Stimulated activated effector memory CD8-positive, alpha-beta T cell treated with anti-CD3 and anti-CD28 coated beads, Interleukin-12 subunit alpha, Interleukin-12 subunit beta, amount 100 ng/mL, for 72 hours (primary cell): ENCODE results near the gene NFASC.

Source experiments
- ATAC-seq: fragments of 150-1000 bp; cut with Tn5 transposase; 2 replicates; pipeline ENCODE4 v1.10.0; 2021
- DNase-seq, 2 donors: peaks; one replicate each; pipeline ENCODE4 v3.0.0; 2021 to 2022; ENCODE audit warnings: low spot score in 2 of 2
- H3K27ac Mint-ChIP-seq: one replicate; pipeline ENCODE4 v1.8.0; 2022; ENCODE audit warnings: mild to moderate bottlenecking, mixed read lengths
- H3K36me3 Mint-ChIP-seq: one replicate; pipeline ENCODE4 v1.8.0; 2022; ENCODE audit warnings: mild to moderate bottlenecking, mixed read lengths
- H3K4me1 Mint-ChIP-seq: one replicate; pipeline ENCODE4 v1.8.0; 2022; ENCODE audit warnings: mixed read lengths
- H3K4me3 Mint-ChIP-seq: one replicate; pipeline ENCODE4 v1.8.0; 2022; ENCODE audit warnings: mild to moderate bottlenecking, mixed read lengths
- H3K9me3 Mint-ChIP-seq: one replicate; pipeline ENCODE4 v1.8.0; 2022; ENCODE audit warnings: mixed read lengths

NFASC gene

DNA sequence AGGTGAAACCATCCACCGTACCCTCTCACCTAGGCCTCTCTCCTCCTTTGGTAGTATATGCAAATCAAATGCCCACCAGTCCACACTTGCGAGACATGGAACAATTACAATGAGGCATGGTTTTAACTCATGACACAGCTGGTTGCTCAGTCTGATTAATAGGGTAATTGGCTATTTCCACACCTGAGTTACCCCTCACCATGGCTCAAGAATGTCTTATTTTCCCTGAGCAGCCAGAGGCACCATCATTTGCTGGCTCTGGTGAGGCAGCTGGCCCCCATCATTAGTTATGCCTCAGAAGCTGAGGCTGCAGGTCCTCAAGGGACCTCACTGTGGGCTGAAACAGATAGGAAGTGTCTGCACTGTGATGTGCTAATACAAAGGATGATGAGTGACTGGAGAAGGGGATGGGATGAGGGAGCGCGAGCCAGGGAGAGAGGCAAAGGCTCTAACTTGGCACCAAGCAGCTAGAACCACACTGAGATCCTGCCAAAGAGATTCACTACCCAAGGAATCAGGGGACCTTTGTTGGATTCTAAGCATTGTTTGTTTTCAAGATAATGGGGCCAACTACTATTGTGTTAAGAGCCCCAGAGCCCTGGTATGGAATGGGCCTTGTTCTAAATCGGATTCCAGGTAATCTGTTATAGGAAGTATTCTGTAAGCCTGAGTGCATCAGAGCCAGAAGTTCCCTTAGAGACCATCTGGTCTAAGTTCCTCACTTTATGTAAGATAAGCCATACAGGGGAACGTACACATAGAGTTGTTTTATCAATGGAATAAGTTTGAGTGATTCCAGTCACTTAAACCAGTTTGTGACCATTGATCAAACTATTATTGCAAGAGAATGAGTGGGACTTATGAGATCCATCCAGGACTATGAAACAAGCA lies 92.3 kb downstream of the NFASC start:
- Mint-ChIP-seq H3K4me1 (no peaks in the 10 kb centered on the region), H3K9me3 (no peaks in the 10 kb centered on the region), H3K36me3 (no peaks in the 10 kb centered on the region), H3K27ac (no peak overlapping the region), H3K4me3 (no peak overlapping the region)
- DNase-seq, result no peak
- no peak for ATAC-seq

DNA sequence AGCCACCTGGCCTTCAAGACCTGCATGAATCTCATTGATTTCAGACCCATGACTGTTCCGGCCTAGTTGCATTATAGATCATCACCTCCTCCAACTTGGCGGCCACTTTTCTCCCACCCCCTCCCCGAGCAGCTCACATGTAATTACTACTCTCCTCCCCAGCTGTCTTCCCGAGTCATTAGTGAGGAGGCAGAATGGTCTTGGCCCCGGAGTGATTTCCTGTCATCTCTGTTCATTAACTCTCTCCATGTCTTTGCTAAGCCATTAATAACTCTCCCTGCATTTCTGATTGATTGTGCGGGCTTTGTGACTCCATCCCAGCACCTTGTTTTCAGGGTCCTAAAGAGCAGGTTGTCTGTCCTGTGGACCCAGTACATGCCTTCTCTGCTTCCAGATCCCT lies 96.8 kb downstream of the NFASC start:
- DNase-seq (no peak), ATAC-seq (no peak)
- Mint-ChIP-seq H3K36me3 (no peaks in the 10 kb centered on the region), H3K4me3 (no peak overlapping the region), H3K9me3 (no peaks in the 10 kb centered on the region), H3K4me1 (no peaks in the 10 kb centered on the region), H3K27ac (no peak overlapping the region)

DNA sequence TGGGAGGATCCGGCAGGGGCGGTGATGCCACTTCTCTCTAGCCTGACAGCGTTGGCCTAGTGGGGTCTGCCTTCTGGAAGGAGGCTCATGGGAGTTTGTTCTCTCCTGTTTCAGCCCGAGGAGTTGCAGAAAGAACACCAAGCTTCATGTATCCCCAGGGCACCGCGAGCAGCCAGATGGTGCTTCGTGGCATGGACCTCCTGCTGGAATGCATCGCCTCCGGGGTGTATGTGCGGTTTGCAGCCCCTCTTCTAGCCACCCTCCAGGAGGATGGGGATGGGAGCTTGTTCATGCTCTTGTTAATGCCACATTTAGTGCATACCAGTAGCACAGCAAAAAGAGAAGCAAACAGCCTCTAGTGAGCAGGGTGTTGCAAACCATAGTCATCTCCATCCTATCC lies 97.5 kb downstream of the NFASC start:
- Mint-ChIP-seq H3K4me3 (no peak overlapping the region), H3K36me3 (no peaks in the 10 kb centered on the region), H3K9me3 (no peaks in the 10 kb centered on the region), H3K27ac (no peak overlapping the region), H3K4me1 (no peaks in the 10 kb centered on the region)
- no peak for DNase-seq
- ATAC-seq, result no peak

DNA sequence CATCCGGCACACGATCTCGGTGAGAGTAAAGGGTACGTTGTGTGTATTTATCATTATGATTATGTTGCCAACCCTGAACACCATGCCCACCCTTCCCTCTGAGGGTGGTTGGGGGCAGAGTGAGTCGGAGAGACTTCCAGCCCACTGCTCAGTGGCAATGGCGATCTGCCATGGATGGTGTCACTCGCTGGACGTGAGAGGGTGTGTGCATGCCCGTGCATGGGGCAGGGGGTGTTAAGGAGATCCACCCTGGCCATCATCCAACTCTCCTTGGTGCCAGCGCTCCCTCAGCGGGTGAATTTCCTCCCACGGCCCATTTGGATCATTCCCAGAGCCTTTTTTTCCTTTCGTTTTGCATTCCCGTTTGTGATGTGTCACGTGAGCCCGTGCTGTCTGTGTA lies 98.3 kb downstream of the NFASC start:
- ATAC-seq, result no peak
- Mint-ChIP-seq H3K9me3 (no peaks in the 10 kb centered on the region), H3K4me1 (no peaks in the 10 kb centered on the region), H3K27ac (no peak overlapping the region), H3K36me3 (no peaks in the 10 kb centered on the region), H3K4me3 (no peak overlapping the region)
- DNase-seq, result no peak

DNA sequence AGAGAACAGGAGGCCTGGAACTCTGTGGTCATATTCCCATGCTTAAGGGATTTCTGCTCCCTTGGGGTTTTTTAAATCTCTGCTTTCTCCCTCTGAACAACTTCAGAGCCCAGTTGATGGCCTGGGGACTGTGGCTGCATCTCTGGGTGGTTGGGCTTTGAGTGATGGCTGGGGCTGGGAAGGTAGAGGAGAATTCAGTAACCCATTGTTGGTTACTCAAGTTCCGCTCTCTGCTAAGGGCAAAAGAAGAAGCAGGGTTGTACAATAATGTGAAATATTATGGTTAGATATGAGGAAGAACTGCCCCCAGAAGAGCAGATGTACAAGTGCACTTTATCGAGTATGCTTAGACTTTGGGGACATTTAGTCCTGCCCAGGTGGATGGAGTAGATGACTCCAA lies 100.3 kb downstream of the NFASC start:
- H3K4me3 Mint-ChIP-seq, result no peak overlapping the region
- H3K36me3 Mint-ChIP-seq, result no peaks in the 10 kb centered on the region
- H3K9me3 Mint-ChIP-seq, result no peaks in the 10 kb centered on the region
- H3K27ac Mint-ChIP-seq, result no peak overlapping the region
- ATAC-seq (no peak), DNase-seq (no peak)
- no peaks in the 10 kb centered on the region for H3K4me1 Mint-ChIP-seq

DNA sequence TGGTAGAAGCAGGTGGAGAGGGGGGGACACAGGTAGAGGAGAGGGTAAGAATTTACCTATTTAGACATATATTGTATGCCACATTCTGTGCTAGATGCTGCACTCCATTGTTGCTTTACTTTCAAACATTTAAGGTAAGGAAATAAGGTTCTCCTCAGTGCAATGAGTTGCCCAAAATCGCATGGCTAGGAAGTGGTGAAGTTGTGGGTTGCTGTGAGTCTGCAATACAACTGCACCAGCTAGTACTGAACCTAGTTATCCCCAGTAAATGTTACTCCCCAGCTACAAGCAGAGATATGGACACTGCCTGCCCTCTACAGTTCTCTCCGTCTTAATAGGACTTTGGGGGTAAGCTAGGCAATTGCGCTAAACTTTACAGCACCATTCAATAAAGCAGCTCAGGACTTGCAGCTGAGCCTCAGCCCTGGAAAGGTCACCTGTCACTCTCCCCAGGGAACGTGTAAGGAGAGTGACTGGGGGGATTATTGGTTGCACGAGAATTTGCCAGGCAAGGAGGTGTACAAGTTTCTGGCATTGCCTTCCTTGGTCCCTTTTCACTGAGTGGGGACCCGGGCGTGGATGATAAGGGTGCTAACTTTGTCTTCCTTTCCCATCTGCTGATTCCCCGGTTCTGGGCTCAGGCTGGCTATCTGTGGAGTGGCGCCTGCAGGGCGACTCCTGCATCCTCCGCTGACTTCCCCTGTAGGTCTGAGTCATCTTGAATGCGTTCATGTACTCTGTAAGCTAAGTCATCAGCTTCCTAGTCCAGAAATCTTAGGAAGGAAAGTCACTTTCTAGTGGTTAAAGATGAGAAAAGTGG lies 101.1 kb downstream of the NFASC start:
- no peaks in the 10 kb centered on the region for H3K4me1 Mint-ChIP-seq
- no peaks in the 10 kb centered on the region for H3K36me3 Mint-ChIP-seq
- no peaks in the 10 kb centered on the region for H3K9me3 Mint-ChIP-seq
- H3K27ac Mint-ChIP-seq, result no peak overlapping the region
- no peak overlapping the region for H3K4me3 Mint-ChIP-seq
- no peak for ATAC-seq
- no peak for DNase-seq

DNA sequence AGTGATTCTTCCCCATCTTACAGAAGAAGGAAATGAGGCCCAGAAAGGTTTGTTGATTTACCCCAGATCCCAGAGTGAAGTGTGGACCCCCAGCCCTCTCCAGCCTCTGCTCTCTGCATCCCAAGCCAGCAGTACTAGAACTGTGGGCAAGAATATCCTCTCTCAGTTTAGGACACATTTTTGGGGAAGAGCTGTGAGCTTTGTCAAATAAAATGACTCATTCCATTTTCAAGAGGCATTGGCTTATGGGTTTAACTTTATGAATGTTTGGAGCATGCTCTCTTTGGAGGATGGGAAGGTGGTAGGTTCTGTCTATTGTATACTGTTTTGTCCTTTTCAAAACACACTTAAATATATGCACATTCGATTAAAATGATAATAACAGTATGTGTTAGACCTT lies 101.8 kb downstream of the NFASC start:
- H3K9me3 Mint-ChIP-seq, result no peaks in the 10 kb centered on the region
- DNase-seq, result no peak
- H3K36me3 Mint-ChIP-seq, result no peaks in the 10 kb centered on the region
- no peak overlapping the region for H3K27ac Mint-ChIP-seq
- H3K4me1 Mint-ChIP-seq, result no peaks in the 10 kb centered on the region
- ATAC-seq, result no peak
- no peak overlapping the region for H3K4me3 Mint-ChIP-seq

DNA sequence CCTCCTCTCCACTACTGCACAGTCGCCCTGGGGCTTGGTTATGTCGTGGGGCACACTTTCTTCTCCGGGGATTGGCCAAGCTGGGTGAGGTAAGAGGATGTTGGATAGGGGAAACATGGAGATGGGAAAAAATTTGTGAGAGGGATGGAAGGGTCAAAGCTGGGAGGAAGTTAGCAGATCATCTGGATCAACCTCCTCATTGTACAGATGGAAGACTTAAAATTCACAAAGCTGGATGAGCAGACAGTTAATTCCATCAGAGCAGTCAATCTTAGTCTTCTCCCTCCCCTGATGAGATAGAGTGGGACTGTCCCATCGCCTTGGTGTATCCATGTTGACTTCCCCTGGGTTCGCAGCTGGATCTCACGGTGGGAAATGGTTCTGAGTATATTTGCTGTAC lies 102.8 kb downstream of the NFASC start:
- ATAC-seq, result no peak
- no peaks in the 10 kb centered on the region for H3K36me3 Mint-ChIP-seq
- H3K27ac Mint-ChIP-seq, result no peak overlapping the region
- no peak for DNase-seq
- no peak overlapping the region for H3K4me3 Mint-ChIP-seq
- H3K4me1 Mint-ChIP-seq, result no peaks in the 10 kb centered on the region
- H3K9me3 Mint-ChIP-seq, result no peaks in the 10 kb centered on the region

DNA sequence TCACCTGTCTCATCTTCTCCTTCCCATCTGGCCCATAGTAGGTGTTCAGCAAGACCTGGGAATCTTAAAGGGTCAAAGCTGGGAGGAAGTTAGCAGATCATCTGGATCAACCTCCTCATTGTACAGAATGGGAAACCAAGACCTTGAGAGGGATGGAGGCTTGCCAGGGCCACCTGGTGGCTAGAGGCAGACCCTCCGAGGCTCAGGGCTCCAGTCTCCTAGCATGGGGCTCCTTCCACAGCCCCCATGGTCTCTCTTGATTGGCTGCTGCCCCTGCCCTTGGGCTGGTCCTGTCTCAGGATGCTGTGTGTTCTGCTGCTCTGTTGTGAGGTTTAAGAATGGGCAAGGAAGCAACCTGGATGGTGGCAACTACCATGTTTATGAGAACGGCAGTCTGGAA lies 103.7 kb downstream of the NFASC start:
- Mint-ChIP-seq H3K4me1 (no peaks in the 10 kb centered on the region), H3K36me3 (no peaks in the 10 kb centered on the region)
- no peak for ATAC-seq

DNA sequence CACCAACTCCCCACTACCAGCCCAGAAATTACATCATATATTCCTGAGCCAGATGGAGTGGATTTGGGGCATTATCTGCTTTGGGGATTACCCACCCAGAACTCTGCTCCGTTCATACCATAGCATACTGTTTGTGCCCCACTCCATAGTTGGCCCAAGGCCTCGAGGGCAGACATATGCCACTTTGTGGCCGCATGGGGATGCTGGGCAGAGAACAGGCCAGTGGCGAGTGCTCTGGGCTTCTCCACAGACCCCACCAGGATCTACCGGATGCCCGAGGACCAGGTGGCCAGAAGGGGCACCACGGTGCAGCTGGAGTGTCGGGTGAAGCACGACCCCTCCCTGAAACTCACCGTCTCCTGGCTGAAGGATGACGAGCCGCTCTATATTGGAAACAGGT lies 104.4 kb downstream of the NFASC start:
- Mint-ChIP-seq H3K4me3 (no peak overlapping the region), H3K4me1 (no peaks in the 10 kb centered on the region), H3K27ac (no peak overlapping the region), H3K9me3 (no peaks in the 10 kb centered on the region), H3K36me3 (no peaks in the 10 kb centered on the region)
- no peak for DNase-seq
- no peak for ATAC-seq

More for the DNA sequence above, 103.7 kb downstream of the NFASC start:
- Mint-ChIP-seq H3K4me3 (no peak overlapping the region), H3K27ac (no peak overlapping the region), H3K9me3 (no peaks in the 10 kb centered on the region)
- no peak for DNase-seq

DNA sequence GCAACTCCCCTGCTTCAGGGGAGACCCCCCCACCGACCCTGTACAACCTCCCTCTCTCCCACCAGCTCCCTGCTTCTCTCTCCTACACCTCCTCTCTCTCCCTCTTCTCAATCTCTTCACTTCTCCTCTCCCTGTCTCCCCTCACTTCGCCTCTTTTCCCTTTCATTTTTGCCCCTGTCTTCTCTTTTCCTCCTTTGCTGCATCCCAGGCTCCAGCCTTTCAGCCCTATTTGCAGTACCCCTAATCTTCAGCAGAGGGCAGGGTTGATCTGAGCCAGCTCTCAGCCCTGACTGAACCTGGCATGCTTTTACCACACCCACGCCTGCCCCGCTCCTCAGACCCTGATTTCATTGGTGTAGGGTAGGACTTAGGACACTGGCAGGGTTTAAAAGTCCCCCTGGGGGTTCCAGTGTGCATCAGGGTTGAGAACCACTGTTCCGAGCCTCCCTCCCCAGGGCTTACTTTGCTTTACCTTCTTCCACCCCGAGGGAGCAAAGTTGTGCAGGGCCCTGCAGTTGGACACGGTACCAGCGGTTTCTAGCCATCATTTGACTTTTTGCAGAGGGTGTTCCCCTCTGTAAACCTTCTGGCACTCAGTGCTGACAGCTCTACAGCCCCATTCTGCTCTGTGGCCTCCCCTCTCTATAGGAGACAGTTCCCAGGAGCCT lies 105.0 kb downstream of the NFASC start:
- Mint-ChIP-seq H3K9me3 (no peaks in the 10 kb centered on the region), H3K4me1 (no peaks in the 10 kb centered on the region), H3K36me3 (no peaks in the 10 kb centered on the region), H3K27ac (no peak overlapping the region), H3K4me3 (no peak overlapping the region)
- peak; percentile 60 for ATAC-seq
- peak; percentile 34 to 72 for DNase-seq

DNA sequence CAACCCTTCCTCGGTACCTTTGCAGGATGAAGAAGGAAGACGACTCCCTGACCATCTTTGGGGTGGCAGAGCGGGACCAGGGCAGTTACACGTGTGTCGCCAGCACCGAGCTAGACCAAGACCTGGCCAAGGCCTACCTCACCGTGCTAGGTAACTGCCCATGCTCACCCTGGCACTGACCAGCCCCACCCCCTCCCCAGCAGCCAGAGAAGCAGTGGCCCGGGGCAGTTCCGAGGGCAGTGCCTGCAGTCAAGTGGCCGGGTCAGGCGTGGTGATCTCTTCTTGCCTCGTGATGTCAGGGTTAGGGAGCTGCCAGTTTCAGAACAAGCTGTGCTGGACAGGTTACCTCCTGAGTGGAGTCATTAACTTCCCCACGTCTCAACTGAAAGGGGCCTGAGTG lies 106.0 kb downstream of the NFASC start:
- no peak for DNase-seq
- H3K27ac Mint-ChIP-seq, result no peak overlapping the region
- H3K36me3 Mint-ChIP-seq, result no peaks in the 10 kb centered on the region
- no peaks in the 10 kb centered on the region for H3K9me3 Mint-ChIP-seq
- ATAC-seq, result no peak
- no peak overlapping the region for H3K4me3 Mint-ChIP-seq
- no peaks in the 10 kb centered on the region for H3K4me1 Mint-ChIP-seq

DNA sequence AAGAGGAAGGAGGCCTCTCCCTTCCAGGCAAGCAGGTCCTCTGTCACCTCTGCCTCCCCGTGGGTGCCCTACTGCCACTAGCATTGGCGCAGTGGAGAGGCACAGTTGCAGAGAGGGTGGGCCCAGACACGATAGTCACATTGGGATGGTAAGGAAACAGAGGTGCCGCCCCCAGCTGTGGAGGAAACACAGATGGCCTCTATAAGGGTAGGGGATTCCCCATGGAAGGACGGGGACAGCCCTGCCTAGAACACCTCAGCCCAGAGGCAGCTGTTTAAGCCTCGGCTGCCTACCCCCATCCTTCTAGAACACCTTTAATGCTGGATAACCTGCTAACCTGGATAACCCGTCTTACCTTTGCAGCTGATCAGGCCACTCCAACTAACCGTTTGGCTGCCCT lies 106.7 kb downstream of the NFASC start:
- no peak for ATAC-seq
- Mint-ChIP-seq H3K9me3 (no peaks in the 10 kb centered on the region), H3K4me3 (no peak overlapping the region), H3K36me3 (no peaks in the 10 kb centered on the region), H3K4me1 (peaks cover under 1% of the 10 kb centered on the region), H3K27ac (no peak overlapping the region)
- DNase-seq, result no peak

DNA sequence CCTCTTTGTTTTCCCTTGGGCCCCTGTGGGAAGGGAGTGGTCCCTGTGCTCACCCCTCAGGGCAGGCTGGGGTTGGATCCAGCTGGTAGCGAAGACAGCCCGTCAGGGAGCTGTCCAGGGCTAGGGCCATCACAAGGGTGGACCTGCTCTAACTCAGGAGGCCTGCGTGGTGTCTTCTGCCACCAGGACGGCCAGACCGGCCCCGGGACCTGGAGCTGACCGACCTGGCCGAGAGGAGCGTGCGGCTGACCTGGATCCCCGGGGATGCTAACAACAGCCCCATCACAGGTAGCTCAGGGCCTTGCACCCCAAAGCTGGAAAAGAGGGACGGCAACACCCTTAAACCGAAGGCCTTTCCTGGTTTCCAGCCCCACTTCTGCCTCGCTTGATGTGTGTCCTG lies 108.1 kb downstream of the NFASC start:
- DNase-seq, result no peak
- Mint-ChIP-seq H3K9me3 (no peaks in the 10 kb centered on the region), H3K4me1 (peaks cover 11% of the 10 kb centered on the region), H3K27ac (no peak overlapping the region), H3K36me3 (no peaks in the 10 kb centered on the region), H3K4me3 (no peak overlapping the region)
- ATAC-seq, result no peak

DNA sequence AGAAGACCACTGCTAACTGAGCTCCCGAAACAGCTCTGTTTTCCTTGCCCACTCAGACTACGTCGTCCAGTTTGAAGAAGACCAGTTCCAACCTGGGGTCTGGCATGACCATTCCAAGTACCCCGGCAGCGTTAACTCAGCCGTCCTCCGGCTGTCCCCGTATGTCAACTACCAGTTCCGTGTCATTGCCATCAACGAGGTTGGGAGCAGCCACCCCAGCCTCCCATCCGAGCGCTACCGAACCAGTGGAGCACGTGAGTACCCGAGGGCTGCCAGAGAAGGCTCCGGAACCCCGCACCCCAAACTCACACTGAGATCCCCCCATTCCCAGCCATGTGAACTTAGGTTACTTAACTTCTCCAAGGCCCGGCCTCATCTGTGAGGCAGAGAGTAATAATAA lies 108.6 kb downstream of the NFASC start:
- DNase-seq, result no peak
- no peaks in the 10 kb centered on the region for H3K9me3 Mint-ChIP-seq
- H3K4me1 Mint-ChIP-seq, result peaks cover 11% of the 10 kb centered on the region
- ATAC-seq, result no peak
- H3K27ac Mint-ChIP-seq, result no peak overlapping the region
- no peak overlapping the region for H3K4me3 Mint-ChIP-seq
- H3K36me3 Mint-ChIP-seq, result no peaks in the 10 kb centered on the region
